DND-41 (cell line): ENCODE measurements around the gene NELFB.

Source experiments
- CTCF ChIP-seq: IDR thresholded peaks from 2 replicates; pipeline ENCODE4 v1.5.1; 2012; ENCODE audit warnings: borderline replicate concordance, low read length, moderate library complexity, mild to moderate bottlenecking; ENCODE audit not compliant: poor library complexity, severe bottlenecking; ENCODE audit errors: extremely low read depth
- EZH2 ChIP-seq: IDR thresholded peaks from 3 replicates; pipeline ENCODE4 v1.6.1; 2012; ENCODE audit warnings: borderline replicate concordance, low read depth, mild to moderate bottlenecking, moderate library complexity, low read length, inconsistent platforms; ENCODE audit not compliant: severe bottlenecking

- TF ChIP-seq CTCF (no peak), EZH2 (no peak)
These were observed 12.6 kb upstream of the NELFB start for GRCh38 chr9:137242269-137243203.
